H1 (cell line): ENCODE data around the gene CNNM2. TPM values are rescaled to one million over a fixed set of nuclear protein-coding genes. Genes with fewer than 3 reads are reported as not detected.

Experiments used
- CTCF ChIA-PET: fragments of 300-600 bp; sonication (Branson Sonifier 250); formaldehyde crosslinking; loops from one replicate; lab custom pipeline; 2021; ENCODE audit not compliant: partially characterized antibody; lab: Charles Lee
- POLR2A ChIA-PET: fragments of 300-600 bp; sonication (Branson Sonifier 250); formaldehyde crosslinking; loops from one replicate; lab custom pipeline; 2021; ENCODE audit warnings: inconsistent platforms; ENCODE audit not compliant: partially characterized antibody; lab: Charles Lee
- DNase-seq, 2 experiments: peaks; one replicate each; pipeline versions ENCODE4 v3.0.0 to v3.0.0-alpha.2; 2010 to 2022; ENCODE audit warnings: low spot score in 2 of 2, low read depth in 1 of 2, mixed read lengths in 1 of 2
- FAIRE-seq: peaks from 2 replicates; lab custom pipeline; 2011; peaks lifted over from hg19 to GRCh38; lab: Jason Lieb, UNC
- H2AFZ ChIP-seq: 2 replicates; pipeline ENCODE4 v1.8.1; 2012; ENCODE audit warnings: low read length, inconsistent platforms
- H2AK5ac ChIP-seq: 2 replicates; pipeline ENCODE4 v1.6.1; 2013; ENCODE audit warnings: low read depth, low read length
- H2BK120ac ChIP-seq: replicated peaks from 2 replicates; pipeline ENCODE3; 2013; ENCODE audit warnings: low read depth, low read length, inconsistent platforms
- H2BK12ac ChIP-seq: 2 replicates; pipeline ENCODE4 v1.6.1; 2013; ENCODE audit warnings: low read depth, low read length
- H2BK15ac ChIP-seq: 2 replicates; pipeline ENCODE4 v1.6.1; 2013; ENCODE audit warnings: low read length
- H2BK20ac ChIP-seq: 2 replicates; pipeline ENCODE4 v1.6.1; 2013; ENCODE audit warnings: low read length
- H2BK5ac ChIP-seq: 2 replicates; pipeline ENCODE4 v1.6.1; 2013; ENCODE audit warnings: low read depth, low read length
- H3K14ac ChIP-seq: 2 replicates; pipeline ENCODE4 v1.6.1; 2013; ENCODE audit warnings: inconsistent platforms; ENCODE audit not compliant: insufficient read length
- H3K18ac ChIP-seq: 2 replicates; pipeline ENCODE4 v1.6.1; 2013; ENCODE audit warnings: low read length; ENCODE audit errors: extremely low read depth
- H3K23ac ChIP-seq: 2 replicates; pipeline ENCODE4 v1.6.1; 2013; ENCODE audit warnings: inconsistent platforms; ENCODE audit not compliant: insufficient read length
- H3K23me2 ChIP-seq: 2 replicates; pipeline ENCODE4 v1.6.1; 2013; ENCODE audit warnings: low read depth, low read length
- H3K27ac ChIP-seq: 2 replicates; pipeline ENCODE4 v1.6.1; 2011; ENCODE audit warnings: low read depth, low read length, inconsistent platforms
- H3K27me3 ChIP-seq, 4 experiments: replicated peaks in 1 of 4; 1 replicate in 1 of 4; 2 replicates in 3 of 4; pipeline versions ENCODE4 v1.6.1 to v1.8.1; 2011 to 2013; ENCODE audit warnings: low read length in 3 of 4, mild to moderate bottlenecking in 3 of 4, inconsistent platforms in 2 of 4, mixed read lengths in 2 of 4, moderate library complexity in 1 of 4; ENCODE audit not compliant: control insufficient read depth in 3 of 4, insufficient read depth in 3 of 4; ENCODE audit errors: extremely low read depth in 1 of 4
- H3K36me3 ChIP-seq, 4 experiments: 2 replicates each; pipeline versions ENCODE4 v1.6.1 to v1.8.1; 2011 to 2013; ENCODE audit warnings: mild to moderate bottlenecking in 4 of 4, low read length in 3 of 4, moderate library complexity in 2 of 4, control low read depth in 1 of 4, inconsistent platforms in 1 of 4; ENCODE audit not compliant: insufficient read depth in 4 of 4, control insufficient read depth in 2 of 4
- H3K4ac ChIP-seq: replicated peaks from 2 replicates; pipeline ENCODE3; 2013; ENCODE audit warnings: low read length, low read depth, mixed read lengths, inconsistent platforms; ENCODE audit not compliant: insufficient read length
- H3K4me1 ChIP-seq, 4 experiments: replicated peaks in 1 of 4; 1 replicate in 1 of 4; 2 replicates in 3 of 4; pipeline versions ENCODE4 v1.6.1 to v1.8.1; 2011 to 2013; ENCODE audit warnings: low read length in 3 of 4, inconsistent platforms in 2 of 4, mixed read lengths in 1 of 4; ENCODE audit not compliant: insufficient read depth in 4 of 4, control insufficient read depth in 3 of 4
- H3K4me2 ChIP-seq, 2 experiments: 2 replicates each; pipeline versions ENCODE4 v1.6.1 to v1.8.1; 2011 to 2013; ENCODE audit warnings: low read depth in 2 of 2, low read length in 2 of 2, control low read depth in 1 of 2, inconsistent platforms in 1 of 2, mild to moderate bottlenecking in 1 of 2; ENCODE audit not compliant: insufficient read depth in 1 of 2
- H3K4me3 ChIP-seq, 4 experiments: fragments of 200-600, 300-600 bp in 1 of 4; sonication (generic), shearing (Covaris generic), sonication (Bioruptor Twin) in 1 of 4; 2 replicates each; pipeline versions ENCODE4 v1.5.1 to v1.8.1; 2011 to 2016; ENCODE audit warnings: low read length in 4 of 4, low read depth in 3 of 4, control low read depth in 2 of 4, inconsistent platforms in 2 of 4, mild to moderate bottlenecking in 2 of 4, mixed read lengths in 1 of 4, moderate library complexity in 1 of 4; ENCODE audit not compliant: insufficient read depth in 2 of 4; ENCODE audit errors: extremely low read depth in 1 of 4
- H3K56ac ChIP-seq: replicated peaks from 2 replicates; pipeline ENCODE3; 2013; ENCODE audit warnings: low read depth, mild to moderate bottlenecking, mixed read lengths, low read length, inconsistent platforms; ENCODE audit not compliant: insufficient read length
- H3K79me1 ChIP-seq: 2 replicates; pipeline ENCODE4 v1.6.1; 2013; ENCODE audit warnings: low read depth, low read length, control low read depth
- H3K79me2 ChIP-seq, 2 experiments: 2 replicates each; pipeline versions ENCODE4 v1.6.1 to v1.8.1; 2012 to 2013; ENCODE audit warnings: low read length in 2 of 2, mild to moderate bottlenecking in 2 of 2, inconsistent platforms in 1 of 2; ENCODE audit not compliant: insufficient read depth in 2 of 2, control insufficient read depth in 1 of 2
- H3K9ac ChIP-seq, 4 experiments: replicated peaks in 1 of 4; 1 replicate in 1 of 4; 2 replicates in 3 of 4; pipeline versions ENCODE4 v1.6.1 to v1.8.1; 2011 to 2013; ENCODE audit warnings: low read depth in 3 of 4, low read length in 3 of 4, control low read depth in 2 of 4, mild to moderate bottlenecking in 2 of 4, moderate library complexity in 2 of 4, inconsistent platforms in 1 of 4; ENCODE audit errors: extremely low read depth in 1 of 4
- H3K9me3 ChIP-seq, 2 experiments: 2 replicates each; pipeline versions ENCODE4 v1.6.1 to v1.8.1; 2012 to 2013; ENCODE audit warnings: mild to moderate bottlenecking in 2 of 2, moderate library complexity in 2 of 2, control low read depth in 1 of 2, inconsistent platforms in 1 of 2, low read depth in 1 of 2, low read length in 1 of 2, mixed read lengths in 1 of 2; ENCODE audit not compliant: insufficient read depth in 2 of 2
- H4K20me1 ChIP-seq, 2 experiments: replicated peaks in 1 of 2; 2 replicates each; pipeline versions ENCODE3 to v1.8.1; 2011 to 2013; ENCODE audit warnings: inconsistent platforms in 2 of 2, low read length in 2 of 2, mild to moderate bottlenecking in 1 of 2; ENCODE audit not compliant: insufficient read depth in 2 of 2, control insufficient read depth in 1 of 2
- H4K5ac ChIP-seq: 2 replicates; pipeline ENCODE4 v1.6.1; 2013; ENCODE audit warnings: low read length, low read depth, mixed read lengths, inconsistent platforms; ENCODE audit not compliant: insufficient read length
- H4K8ac ChIP-seq: 2 replicates; pipeline ENCODE4 v1.8.0; 2013; ENCODE audit warnings: mild to moderate bottlenecking, moderate library complexity, low read length, inconsistent platforms; ENCODE audit not compliant: insufficient read depth; ENCODE audit errors: extremely low read depth
- H4K91ac ChIP-seq: replicated peaks from 2 replicates; pipeline ENCODE3; 2013; ENCODE audit warnings: low read length, mixed read lengths, inconsistent platforms; ENCODE audit not compliant: insufficient read length
- BCL11A ChIP-seq, 2 experiments: IDR thresholded peaks; one replicate each; pipeline ENCODE4 v1.6.1; 2011; ENCODE audit warnings: low read depth in 2 of 2, low read length in 2 of 2, mild to moderate bottlenecking in 2 of 2
- CBX8 ChIP-seq: fragments of 300-800, 300-1000 bp; sonication (generic); IDR thresholded peaks from 2 replicates; pipeline ENCODE4 v1.7.1; 2016; ENCODE audit warnings: low read depth, low read length, borderline replicate concordance
- CEBPB ChIP-seq: IDR thresholded peaks from 2 replicates; pipeline ENCODE4 v1.6.1; 2012; ENCODE audit warnings: low read depth, low read length
- CHD1 ChIP-seq: IDR thresholded peaks from 2 replicates; pipeline ENCODE4 v1.6.1; 2012; ENCODE audit warnings: low read depth, low read length, improper control_type of control experiment
- EGR1 ChIP-seq: IDR thresholded peaks from 2 replicates; pipeline ENCODE4 v1.6.1; 2011; ENCODE audit warnings: low read depth, low read length, borderline replicate concordance
- HDAC2 ChIP-seq, 2 experiments: fragments of 300-600 bp in 1 of 2; sonication (generic) in 1 of 2; IDR thresholded peaks; 2 replicates each; pipeline ENCODE4 v1.6.1; 2011 to 2012; ENCODE audit warnings: low read depth in 2 of 2, low read length in 2 of 2, mild to moderate bottlenecking in 2 of 2, moderate library complexity in 2 of 2, borderline replicate concordance in 1 of 2, inconsistent platforms in 1 of 2
- MAFK ChIP-seq: IDR thresholded peaks from 2 replicates; pipeline ENCODE4 v1.6.1; 2012; ENCODE audit warnings: low read depth, mild to moderate bottlenecking, improper control_type of control experiment, low read length
- SIRT6 ChIP-seq: IDR thresholded peaks from one replicate; pipeline ENCODE4 v1.7.1; 2012; ENCODE audit warnings: low read length, inconsistent platforms
- SRF ChIP-seq: IDR thresholded peaks from 2 replicates; pipeline ENCODE4 v1.6.1; 2011; ENCODE audit warnings: mild to moderate bottlenecking, low read depth, low read length, moderate library complexity
- TAF1 ChIP-seq: IDR thresholded peaks from 2 replicates; pipeline ENCODE4 v1.6.1; 2011; ENCODE audit warnings: mild to moderate bottlenecking, low read depth, low read length
- TBP ChIP-seq: IDR thresholded peaks from 2 replicates; pipeline ENCODE4 v1.6.1; 2011; ENCODE audit warnings: low read depth, low read length, improper control_type of control experiment
- WGBS, 2 experiments: shearing (Covaris generic) in 1 of 2; methylation state at CpG; one replicate each; pipeline versions ENCODE4 v1.1.6 to v1.1.7; 2013 to 2015; ENCODE audit warnings: low lambda C conversion rate in 2 of 2, mixed read lengths in 2 of 2, inconsistent platforms in 1 of 2, low coverage in 1 of 2, missing lambda C conversion rate in 1 of 2; ENCODE audit not compliant: insufficient replicate concordance in 2 of 2, insufficient coverage in 1 of 2, insufficient read length in 1 of 2; ENCODE audit errors: extremely low coverage in 1 of 2, missing lambda C conversion rate in 1 of 2; 5-methylcytosine and 5-hydroxymethylcytosine counted together
- polyA plus RNA-seq, 7 experiments: library from polyadenylated mRNA; depleted of rRNA in 3 of 7; stranded (reverse) in 5 of 7; unstranded in 2 of 7; fragments of >200 nt in 5 of 7; fragments of 200-250 nt in 2 of 7; gene quantifications; 1 replicate in 5 of 7; 2 replicates in 1 of 7; 4 replicates in 1 of 7; pipeline versions ENCODE4 v1.2.1 to v1.2.3, GENCODE V29; 2011 to 2013; ENCODE audit warnings: missing spikeins in 2 of 7, mixed read lengths in 2 of 7
- total RNA-seq: library from RNA; stranded (reverse); fragmentation: NEBNext Ultra II Directional; extraction: Animal tissue kit (Norgen Biotek cat#: 25700); gene quantifications from 2 replicates; pipeline ENCODE4 v1.2.1, GENCODE V29; 2021
- TF ChIP-seq, protein P1 (sequence below): IDR thresholded peaks from 2 replicates; pipeline ENCODE4 v1.6.1; 2012; ENCODE audit warnings: low read length, inconsistent platforms
- TF ChIP-seq, protein P2 (sequence below): IDR thresholded peaks from 2 replicates; pipeline ENCODE4 v1.6.1; 2012; ENCODE audit warnings: inconsistent platforms

Gene CNNM2
- total and polyA plus RNA-seq, 2 of the 8 experiments (the other 6 are each of a cell fraction or from before 2014, with no cell fraction given), result 7.3 to 23.6 TPM

DNA sequence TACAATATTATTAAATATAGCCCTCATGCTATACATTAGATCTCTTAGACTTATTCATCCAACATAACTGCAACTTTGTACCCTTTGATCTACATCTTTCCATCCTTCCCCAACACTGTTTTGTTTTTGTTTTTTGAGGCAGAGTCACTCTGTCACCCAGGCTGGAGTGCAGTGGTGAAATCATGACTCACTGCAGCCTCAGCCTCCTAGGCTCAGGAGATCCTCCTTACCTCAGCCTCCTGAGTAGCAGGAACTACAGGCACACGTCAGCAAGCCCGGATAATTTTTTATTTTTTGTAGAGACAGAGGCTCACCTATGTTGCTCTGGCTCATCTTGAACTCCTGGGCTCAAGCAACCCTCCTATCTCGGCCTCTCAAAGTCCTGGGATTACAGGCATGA lies 221.7 kb downstream of the CNNM2 start:
- no peak overlapping the region for H2BK5ac ChIP-seq
- H2AFZ ChIP-seq, result no peak overlapping the region
- H3K27ac ChIP-seq, result no peak overlapping the region
- no peaks in the 10 kb centered on the region for H3K4me1 ChIP-seq
- H4K20me1 ChIP-seq, result no peaks in the 10 kb centered on the region
- peaks cover 0 to 5% of the 10 kb centered on the region in 2 experiments; a peak in 2 of 4 replicates for H3K9me3 ChIP-seq
- H3K36me3 ChIP-seq, result peaks cover 0 to 23% (median 6%) of the 10 kb centered on the region in 4 experiments; a peak in 5 of 8 replicates
- POLR2A ChIA-PET, result interaction anchor here (0.9 kb wide), 1 partner anchor 105 kb away, joined by 3 read pairs; no protein-coding TSS in a partner anchor
- no peak for FAIRE-seq
- no peak overlapping the region for H2AK5ac ChIP-seq
- no peak overlapping the region for H4K8ac ChIP-seq
- 78% methylated on average over 3 of the region's 3 CpGs; no CpG with 5 or more reads in 1 of the 2 experiments for WGBS, 2 experiments
- H2BK15ac ChIP-seq, result no peak overlapping the region
- no peak overlapping the region for H4K91ac ChIP-seq
- H3K9ac ChIP-seq, result no peak overlapping the region
- no peak overlapping the region for H3K4me3 ChIP-seq
- no peaks in the 10 kb centered on the region for H3K27me3 ChIP-seq
- no peak overlapping the region for H3K18ac ChIP-seq
- H2BK120ac ChIP-seq, result no peak overlapping the region
- no peak overlapping the region for H3K4me2 ChIP-seq
- no peaks in the 10 kb centered on the region for H3K23me2 ChIP-seq
- no peak overlapping the region for H2BK20ac ChIP-seq
- no peak overlapping the region for H4K5ac ChIP-seq
- no peak overlapping the region for H3K14ac ChIP-seq
- DNase-seq, result no peak
- no peak overlapping the region for H3K4ac ChIP-seq
- no peak overlapping the region for H3K23ac ChIP-seq
- H3K79me1 ChIP-seq, result no peaks in the 10 kb centered on the region
- H3K56ac ChIP-seq, result no peak overlapping the region
- CTCF ChIA-PET, result interaction anchor here (2.4 kb wide), 1 partner anchor 105 kb away, joined by 6 read pairs; no protein-coding TSS in a partner anchor
- no peak overlapping the region for H2BK12ac ChIP-seq
- H3K79me2 ChIP-seq, result 0 out of 4 replicates have a peak, but pooled peaks cover 0 to 5% of the 10 kb centered on the region in 2 experiments
- no peak for TF ChIP-seq SIRT6
- no peak for TF ChIP-seq CHD1
- TF ChIP-seq TAF1, result no peak
- no peak for TF ChIP-seq CBX8
- TF ChIP-seq, protein P1, sequence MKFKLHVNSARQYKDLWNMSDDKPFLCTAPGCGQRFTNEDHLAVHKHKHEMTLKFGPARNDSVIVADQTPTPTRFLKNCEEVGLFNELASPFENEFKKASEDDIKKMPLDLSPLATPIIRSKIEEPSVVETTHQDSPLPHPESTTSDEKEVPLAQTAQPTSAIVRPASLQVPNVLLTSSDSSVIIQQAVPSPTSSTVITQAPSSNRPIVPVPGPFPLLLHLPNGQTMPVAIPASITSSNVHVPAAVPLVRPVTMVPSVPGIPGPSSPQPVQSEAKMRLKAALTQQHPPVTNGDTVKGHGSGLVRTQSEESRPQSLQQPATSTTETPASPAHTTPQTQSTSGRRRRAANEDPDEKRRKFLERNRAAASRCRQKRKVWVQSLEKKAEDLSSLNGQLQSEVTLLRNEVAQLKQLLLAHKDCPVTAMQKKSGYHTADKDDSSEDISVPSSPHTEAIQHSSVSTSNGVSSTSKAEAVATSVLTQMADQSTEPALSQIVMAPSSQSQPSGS, result no peak
- no peak for TF ChIP-seq BCL11A (IDR thresholded peaks at IDR 0.05; ENCODE audit: low read depth in 2 of 2, low read length in 2 of 2)
- TF ChIP-seq, protein P2, sequence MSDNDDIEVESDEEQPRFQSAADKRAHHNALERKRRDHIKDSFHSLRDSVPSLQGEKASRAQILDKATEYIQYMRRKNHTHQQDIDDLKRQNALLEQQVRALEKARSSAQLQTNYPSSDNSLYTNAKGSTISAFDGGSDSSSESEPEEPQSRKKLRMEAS, result no peak
- TF ChIP-seq MAFK, result no peak
- no peak for TF ChIP-seq HDAC2 (IDR thresholded peaks at IDR 0.05; ENCODE audit: borderline replicate concordance in 1 of 2, low read depth in 2 of 2, low read length in 2 of 2)
- no peak for TF ChIP-seq TBP
- TF ChIP-seq CEBPB, result no peak
- TF ChIP-seq EGR1, result no peak
- no peak for TF ChIP-seq SRF
